Stomach (tissue), 4 donors: Measurements from ENCODE around the gene SDHA.

Source experiments
- CTCF ChIP-seq, 7 experiments: fragments of 450-650 bp in 4 of 7; fragments of 200-600 bp in 3 of 7; sonication (generic) in 3 of 7; IDR thresholded peaks; one replicate each; pipeline ENCODE4 v1.5.1; 2016 to 2019; ENCODE audit warnings: antibody characterized with exemption in 7 of 7, control low read depth in 2 of 7, mild to moderate bottlenecking in 1 of 7
- EP300 ChIP-seq: sonication (generic); formaldehyde crosslinking; IDR thresholded peaks from one replicate; pipeline ENCODE4 v1.6.1; 2017; ENCODE audit warnings: antibody characterized with exemption
- POLR2A ChIP-seq, 4 donors: fragments of 450-650 bp; IDR thresholded peaks; one replicate each; pipeline ENCODE4 v1.6.1; 2016; ENCODE audit warnings: antibody characterized with exemption in 4 of 4, control low read depth in 2 of 4, mild to moderate bottlenecking in 1 of 4, moderate library complexity in 1 of 4

GRCh38 chr5:187042-187431 is 31.1 kb upstream of the SDHA start:
- TF ChIP-seq CTCF (IDR thresholded peaks at IDR 0.05): no peak
- TF ChIP-seq EP300: no peak
- TF ChIP-seq POLR2A (IDR thresholded peaks at IDR 0.05): no peak
